ENCODE measurements around the gene OSBPL6. TPM values are rescaled to one million over a fixed set of nuclear protein-coding genes. Genes with fewer than 3 reads are reported as not detected.
"Not testable (repeated sequence)": the region's sequence is repeated elsewhere in the genome, so short reads cannot be mapped to it uniquely, and the experiment has no call there.

The OSBPL6 gene
- 2.9 and 6.9 TPM in 2 replicates for total RNA-seq (ENCODE audit: low replicate concordance)
- long read RNA-seq, full-length matches to known transcripts = 3 of 12 reads
- long read RNA-seq, partial matches to known transcripts = 4 of 12 reads
- long read RNA-seq, other reads (novel, unspliced or antisense) = 5 of 12 reads

GRCh38 chr2:178193823-178194599 lies at the start of gene OSBPL6:
TSS of gene OSBPL6 (plus strand) at chr2:178194512. CDS start at chr2:178306185, 111,673 bp downstream.
- peak; percentile 44 for TF ChIP-seq CTCF (conservative IDR thresholded peaks at IDR 0.05)
- DNase-seq (ENCODE audit: extremely low spot score, unreplicated experiment) = peak; percentile 71
- H3K36me3 Mint-ChIP-seq = no peaks in the 10 kb centered on the region
- H3K27me3 Mint-ChIP-seq = peaks cover 57% of the 10 kb centered on the region
- peak within 1 kb of the TSS; percentile 91 for H3K4me3 Mint-ChIP-seq
- H3K27ac Mint-ChIP-seq = peak within 1 kb of the TSS; percentile 88
- H3K9me3 Mint-ChIP-seq = no peaks in the 10 kb centered on the region
- H3K4me1 Mint-ChIP-seq (ENCODE audit: unreplicated experiment) = peaks cover 3% of the 10 kb centered on the region

GRCh38 chr2:178152033-178152432 lies 42.3 kb upstream of the OSBPL6 start:
- H3K4me1 Mint-ChIP-seq (ENCODE audit: unreplicated experiment) = no peaks in the 10 kb centered on the region
- TF ChIP-seq CTCF (conservative IDR thresholded peaks at IDR 0.05) = no peak
- no peak for DNase-seq (ENCODE audit: extremely low spot score, unreplicated experiment)
- H3K4me3 Mint-ChIP-seq = no peak overlapping the region
- no peaks in the 10 kb centered on the region for H3K36me3 Mint-ChIP-seq
- no peaks in the 10 kb centered on the region for H3K9me3 Mint-ChIP-seq
- no peak overlapping the region for H3K27ac Mint-ChIP-seq
- H3K27me3 Mint-ChIP-seq = no peaks in the 10 kb centered on the region

- H3K4me1 Mint-ChIP-seq (ENCODE audit: unreplicated experiment) = no peaks in the 10 kb centered on the region
- no peaks in the 10 kb centered on the region for H3K27me3 Mint-ChIP-seq
- no peak overlapping the region for H3K4me3 Mint-ChIP-seq
- no peak overlapping the region for H3K27ac Mint-ChIP-seq
- no peaks in the 10 kb centered on the region for H3K9me3 Mint-ChIP-seq
- H3K36me3 Mint-ChIP-seq = no peaks in the 10 kb centered on the region
- no peak for DNase-seq (ENCODE audit: extremely low spot score, unreplicated experiment)
- TF ChIP-seq CTCF (conservative IDR thresholded peaks at IDR 0.05) = no peak
Observed at GRCh38 chr2:178152542-178152941, 41.8 kb upstream of the OSBPL6 start.

- H3K9me3 Mint-ChIP-seq = no peaks in the 10 kb centered on the region
- H3K4me3 Mint-ChIP-seq = no peak overlapping the region
- H3K4me1 Mint-ChIP-seq (ENCODE audit: unreplicated experiment) = no peaks in the 10 kb centered on the region
- no peak for DNase-seq (ENCODE audit: extremely low spot score, unreplicated experiment)
- H3K27ac Mint-ChIP-seq = no peak overlapping the region
- no peaks in the 10 kb centered on the region for H3K27me3 Mint-ChIP-seq
- no peaks in the 10 kb centered on the region for H3K36me3 Mint-ChIP-seq
- no peak for TF ChIP-seq CTCF (conservative IDR thresholded peaks at IDR 0.05)
Observed at GRCh38 chr2:178152977-178153376, 41.3 kb upstream of the OSBPL6 start.

- not testable (repeated sequence) for H3K36me3 Mint-ChIP-seq; H3K27me3 Mint-ChIP-seq; H3K9me3 Mint-ChIP-seq; H3K27ac Mint-ChIP-seq; DNase-seq (ENCODE audit: extremely low spot score, unreplicated experiment); H3K4me1 Mint-ChIP-seq (ENCODE audit: unreplicated experiment); H3K4me3 Mint-ChIP-seq
Observed at GRCh38 chr2:178153878-178154277, 40.4 kb upstream of the OSBPL6 start.

- Mint-ChIP-seq H3K4me3 (no peak overlapping the region), H3K4me1 (ENCODE audit: unreplicated experiment) (no peaks in the 10 kb centered on the region), H3K27ac (no peak overlapping the region), H3K36me3 (no peaks in the 10 kb centered on the region), H3K9me3 (no peaks in the 10 kb centered on the region), H3K27me3 (no peaks in the 10 kb centered on the region)
- TF ChIP-seq CTCF (conservative IDR thresholded peaks at IDR 0.05) = no peak
- DNase-seq (ENCODE audit: extremely low spot score, unreplicated experiment) = no peak
Observed at GRCh38 chr2:178155524-178155923, 38.8 kb upstream of the OSBPL6 start.
